GM21447 (cell line): Measurements from ENCODE around the gene DPM2.

ENCODE experiments used
- ATAC-seq: cut with Tn5 transposase; IDR thresholded peaks from one replicate; pipeline ENCODE4 v1.9.1; 2021; ENCODE audit not compliant: unreplicated experiment

DPM2 gene

DNA sequence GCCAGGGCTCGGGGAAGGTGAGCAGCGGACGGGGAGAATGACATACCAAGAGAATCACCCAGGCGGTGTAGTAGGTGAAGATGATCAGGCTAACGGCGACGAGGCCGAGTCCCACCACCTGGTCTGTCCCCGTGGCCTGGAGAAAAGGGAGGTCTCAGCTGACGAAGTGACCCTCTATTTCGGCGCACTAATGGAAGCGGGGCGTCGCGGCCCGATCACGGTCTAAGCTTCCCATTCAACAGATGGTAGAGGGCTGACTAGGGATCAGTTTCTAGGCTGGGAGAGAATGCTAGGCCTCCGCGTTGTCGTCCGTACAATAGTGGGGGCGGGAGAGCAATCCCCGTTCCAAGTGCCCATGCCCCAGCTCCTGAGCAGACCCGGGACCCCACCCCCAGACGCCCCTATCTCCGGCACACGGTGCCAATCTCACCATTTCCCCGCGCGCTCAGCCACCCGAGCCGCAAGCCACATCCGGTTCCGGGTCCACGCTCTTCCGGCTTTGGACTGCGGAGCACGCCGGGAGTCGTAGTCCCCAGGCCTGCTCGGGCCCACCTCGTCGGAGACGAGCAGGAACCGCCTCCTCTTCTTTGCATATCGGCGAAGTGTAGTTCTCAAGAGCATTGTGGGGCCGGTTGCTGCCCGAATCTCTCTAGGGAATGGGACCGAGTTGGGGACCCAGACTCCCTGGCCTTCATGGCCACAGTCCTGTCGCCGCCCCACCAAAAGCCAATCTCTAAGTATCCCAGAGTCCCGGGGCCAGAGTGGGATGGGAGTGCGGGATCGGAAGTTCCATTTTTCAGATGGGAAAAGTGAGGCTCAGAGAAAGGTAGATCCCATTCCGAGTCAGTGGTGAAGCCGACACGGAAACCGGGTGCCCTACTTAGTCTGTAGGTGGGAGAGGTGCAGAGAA lies at the start of gene DPM2:
Gene DPM2, minus strand, starts transcription at position 467 of the 910 bp plus-strand sequence. Its CDS starts 34 bp downstream, at position 433.
- ATAC-seq, result peak; percentile 91

GRCh38 chr9:127987103-127987614 lies 49.5 kb upstream of the DPM2 start:
- no peak for ATAC-seq

DNA sequence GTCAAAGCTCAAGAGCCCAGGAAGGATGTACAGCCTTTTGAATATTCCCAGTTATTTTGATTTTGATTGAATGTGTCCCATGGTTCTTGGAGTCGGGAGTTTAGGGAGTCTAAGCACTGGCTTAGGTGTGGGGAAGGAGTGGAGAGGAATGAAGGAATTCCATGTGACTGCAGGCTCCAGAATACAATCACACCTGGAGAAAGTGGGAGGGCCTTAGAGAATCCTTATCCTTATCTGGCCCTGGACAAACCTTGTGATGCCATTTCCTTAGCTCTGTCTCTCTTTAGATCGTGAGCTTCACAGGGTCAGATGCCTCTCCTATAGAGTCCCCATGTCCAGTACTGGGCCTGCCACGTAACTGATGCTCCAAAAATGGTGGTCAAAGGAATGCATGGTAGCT lies 47.4 kb upstream of the DPM2 start:
- no peak for ATAC-seq

- ATAC-seq, result peak; percentile 37
Measured at GRCh38 chr9:127983847-127984289, 46.2 kb upstream of the DPM2 start.

- ATAC-seq, result no peak
Measured at GRCh38 chr9:127982912-127983311, 45.3 kb upstream of the DPM2 start.

DNA sequence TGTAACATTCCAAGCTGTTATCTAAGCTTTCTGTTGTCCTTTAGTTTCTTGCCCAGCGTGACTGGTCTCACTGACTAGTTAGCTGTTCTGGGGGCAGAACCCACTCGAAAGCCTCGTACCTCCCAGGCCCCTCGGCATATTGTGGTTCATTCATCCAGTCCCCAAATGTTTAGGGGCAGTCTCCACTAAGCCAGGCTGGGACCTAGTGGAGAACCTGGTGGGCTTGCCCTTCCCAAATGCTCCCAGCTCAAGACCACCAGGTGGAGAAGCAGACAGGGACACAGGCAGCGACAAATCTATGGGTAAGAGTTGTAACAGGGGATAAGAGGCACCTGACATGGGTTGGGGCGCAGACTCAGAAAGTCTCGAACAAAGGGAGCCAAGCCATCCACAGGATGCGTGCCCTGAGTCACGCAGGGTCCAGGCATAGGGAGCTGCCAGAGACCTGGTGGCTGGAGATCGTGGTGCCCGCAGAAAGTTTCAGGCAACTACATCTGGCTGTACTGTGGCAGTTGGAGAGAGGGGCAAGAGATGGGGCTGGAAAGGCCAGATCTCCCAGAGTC lies 44.0 kb upstream of the DPM2 start:
- ATAC-seq, result no peak

DNA sequence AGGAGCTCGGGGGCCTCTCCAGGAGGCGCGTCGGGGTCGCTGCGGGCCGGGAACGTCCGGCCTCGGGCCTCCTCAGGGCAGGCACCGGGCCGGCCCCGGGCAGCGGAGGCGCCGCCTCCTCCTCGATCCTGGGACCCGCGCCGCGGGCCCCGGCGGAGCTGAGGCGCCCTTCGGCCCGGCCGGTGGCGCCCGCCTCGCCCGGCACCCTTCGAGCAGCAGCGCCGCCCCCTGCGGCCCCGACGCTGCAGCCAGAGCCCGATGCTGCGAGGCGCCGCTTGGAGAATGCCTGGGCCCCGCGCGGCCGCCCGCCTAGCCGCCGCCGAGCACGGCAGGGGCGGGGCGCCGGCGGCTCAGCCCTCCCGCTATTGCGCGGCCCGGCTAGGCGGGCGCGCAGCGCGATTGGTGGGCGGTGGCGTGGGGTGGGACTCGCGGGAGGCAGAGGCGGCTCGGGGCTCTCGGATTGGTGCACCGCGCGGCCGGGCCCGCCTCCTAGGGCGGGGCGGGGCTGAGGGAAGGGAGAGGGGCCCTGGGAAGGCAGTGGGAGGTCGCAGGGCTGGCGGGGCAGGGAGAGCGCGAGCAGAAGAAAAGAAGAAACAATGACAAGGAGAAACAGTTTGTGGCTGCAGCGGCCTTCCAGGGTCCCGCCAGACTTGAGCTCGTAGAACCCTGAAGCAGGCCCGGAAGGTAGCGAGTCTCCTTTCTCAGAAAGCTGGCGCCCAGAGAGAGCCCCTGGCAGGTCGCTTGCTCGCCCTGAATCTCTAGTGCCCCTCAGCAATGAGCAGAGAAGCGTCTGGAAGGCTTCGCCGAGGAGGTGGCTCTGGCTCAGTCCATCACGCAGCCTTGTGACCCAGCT lies 43.3 kb upstream of the DPM2 start, which contains the start of gene EEIG1:
Gene EEIG1, minus strand, starts transcription at position 284 of the 853 bp plus-strand sequence. CDS start 852 bp downstream, outside the sequence.
- peak; percentile 56 for ATAC-seq

DNA sequence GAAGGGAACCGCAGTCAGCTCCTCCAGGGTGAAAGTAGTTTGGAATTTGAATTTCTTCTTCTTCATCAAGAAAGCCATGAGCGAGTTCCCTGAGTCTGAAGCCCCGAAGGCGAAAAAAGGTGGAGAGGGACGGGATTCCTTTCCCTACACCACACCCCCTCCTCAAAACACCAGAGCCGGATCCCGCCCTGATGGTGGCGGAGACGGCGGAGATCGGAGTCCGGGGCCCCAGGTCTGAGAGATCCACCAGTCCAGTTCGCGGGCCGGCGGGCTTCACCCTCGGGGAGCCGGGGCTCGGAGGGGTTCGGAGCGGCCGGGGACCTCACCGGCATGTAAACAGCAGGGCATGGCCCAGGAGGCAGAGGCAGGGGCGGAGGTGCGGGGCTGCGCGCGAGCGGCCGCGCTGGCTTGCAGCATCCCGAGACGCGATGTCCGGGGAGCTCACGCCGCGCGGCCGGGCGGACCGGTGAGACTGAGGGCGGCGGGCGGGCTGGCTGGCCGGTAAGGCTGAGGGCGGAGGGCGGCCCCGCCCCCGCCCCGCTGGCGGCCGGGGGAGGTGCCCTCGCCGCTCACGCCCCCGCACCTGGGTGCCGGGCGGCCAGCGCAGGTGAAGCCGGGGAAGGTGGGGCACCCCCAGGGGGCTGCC lies 42.5 kb upstream of the DPM2 start:
- peak; percentile 19 for ATAC-seq

DNA sequence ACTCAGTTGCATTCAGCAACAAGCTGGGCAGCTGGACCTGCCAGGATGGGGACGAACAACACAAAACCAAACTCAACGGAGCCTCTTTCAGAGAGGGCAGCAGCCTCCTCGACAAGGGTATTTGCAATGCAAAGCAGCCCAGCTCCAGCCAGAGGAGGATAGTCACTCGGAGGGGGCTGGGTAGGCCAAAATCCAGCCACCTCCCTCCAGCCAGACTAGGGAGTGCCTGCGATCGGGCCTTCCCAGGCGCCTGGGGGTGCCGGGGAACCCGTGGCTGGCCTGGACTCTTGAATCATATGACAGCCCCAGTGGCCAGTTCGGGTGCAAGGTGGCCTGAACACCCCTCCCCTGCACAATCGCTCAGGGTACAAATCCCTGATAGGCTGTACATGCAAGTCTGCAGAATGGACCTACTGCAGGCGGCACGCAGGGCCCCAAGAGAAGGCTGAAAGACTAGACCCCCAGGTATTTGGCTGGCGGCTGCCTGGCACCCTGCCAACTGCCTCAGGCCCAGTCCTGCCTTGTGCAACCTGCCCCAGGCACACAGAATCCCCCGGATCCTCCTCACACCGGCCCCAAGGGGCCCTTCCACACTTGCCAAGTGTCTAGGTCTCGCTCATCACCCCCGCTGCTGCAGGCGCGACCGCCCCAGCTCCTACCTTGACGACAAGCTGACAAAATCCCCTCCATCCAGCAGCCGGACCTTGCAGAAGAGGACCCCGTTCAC lies 41.8 kb upstream of the DPM2 start:
- ATAC-seq, result peak; percentile 32

- no peak for ATAC-seq
Measured at GRCh38 chr9:127979015-127979332, 41.3 kb upstream of the DPM2 start.

- ATAC-seq, result no peak
Measured at GRCh38 chr9:127977884-127978647, 40.4 kb upstream of the DPM2 start.

DNA sequence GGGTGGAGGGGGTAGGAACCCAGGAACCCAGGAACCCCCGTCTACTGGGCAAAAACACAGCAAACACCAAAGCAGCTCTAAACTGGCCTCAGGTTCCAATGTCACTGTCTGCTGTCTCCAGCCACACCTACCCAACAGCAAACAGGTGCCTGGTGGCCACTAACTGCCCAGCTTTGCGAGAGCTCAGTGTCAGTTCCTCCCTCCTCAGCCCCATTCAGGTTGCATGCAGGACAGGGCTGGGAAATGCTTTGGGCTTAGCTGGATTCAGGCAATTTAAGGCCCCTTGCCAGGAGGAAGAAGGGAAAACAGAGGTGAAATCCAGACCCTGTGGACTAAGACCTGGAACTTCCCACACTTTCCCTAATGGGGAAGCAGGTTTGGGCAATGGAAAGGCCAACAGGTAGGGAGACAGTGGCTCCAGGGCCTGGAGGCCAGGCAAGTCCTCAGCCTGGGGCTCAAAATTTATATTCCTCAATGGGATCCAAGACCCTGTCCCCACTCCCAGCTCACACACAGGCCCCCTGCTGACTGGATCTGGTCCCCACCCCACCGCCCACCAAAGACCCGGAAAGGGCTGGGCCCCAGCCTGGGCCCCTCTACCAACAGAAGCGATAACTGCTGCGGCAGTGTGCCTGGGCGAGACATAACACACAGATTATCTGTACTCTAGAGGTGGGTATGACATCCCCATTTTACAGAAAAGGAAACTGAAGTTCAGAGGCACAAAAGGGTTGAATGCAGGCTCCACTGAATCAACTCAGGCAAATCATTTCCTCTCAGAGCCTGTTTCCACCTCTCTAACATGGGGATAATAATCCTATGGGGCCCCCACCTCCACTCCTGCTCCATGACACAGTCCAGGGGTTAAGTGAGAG lies 39.6 kb upstream of the DPM2 start:
- ATAC-seq, result no peak

DNA sequence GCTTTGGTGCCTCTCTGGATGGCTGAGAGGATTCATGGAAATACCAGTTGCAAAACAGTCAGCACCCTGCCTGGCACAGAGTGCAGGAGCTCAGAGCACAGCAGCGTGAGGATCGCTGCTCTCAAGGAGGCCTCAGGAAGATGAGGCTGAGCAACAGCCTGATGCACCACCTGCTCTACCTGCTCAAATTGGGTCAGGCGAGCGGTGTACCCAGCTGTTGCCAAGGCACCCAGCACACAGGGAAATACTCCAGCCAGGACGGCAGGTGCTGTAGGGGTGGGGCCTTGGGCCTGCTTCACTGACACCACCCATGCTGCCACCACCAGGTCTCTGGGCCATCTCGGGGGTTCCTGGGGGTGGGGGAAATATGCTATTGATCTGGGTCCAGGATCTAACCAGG lies 38.8 kb upstream of the DPM2 start:
- no peak for ATAC-seq

DNA sequence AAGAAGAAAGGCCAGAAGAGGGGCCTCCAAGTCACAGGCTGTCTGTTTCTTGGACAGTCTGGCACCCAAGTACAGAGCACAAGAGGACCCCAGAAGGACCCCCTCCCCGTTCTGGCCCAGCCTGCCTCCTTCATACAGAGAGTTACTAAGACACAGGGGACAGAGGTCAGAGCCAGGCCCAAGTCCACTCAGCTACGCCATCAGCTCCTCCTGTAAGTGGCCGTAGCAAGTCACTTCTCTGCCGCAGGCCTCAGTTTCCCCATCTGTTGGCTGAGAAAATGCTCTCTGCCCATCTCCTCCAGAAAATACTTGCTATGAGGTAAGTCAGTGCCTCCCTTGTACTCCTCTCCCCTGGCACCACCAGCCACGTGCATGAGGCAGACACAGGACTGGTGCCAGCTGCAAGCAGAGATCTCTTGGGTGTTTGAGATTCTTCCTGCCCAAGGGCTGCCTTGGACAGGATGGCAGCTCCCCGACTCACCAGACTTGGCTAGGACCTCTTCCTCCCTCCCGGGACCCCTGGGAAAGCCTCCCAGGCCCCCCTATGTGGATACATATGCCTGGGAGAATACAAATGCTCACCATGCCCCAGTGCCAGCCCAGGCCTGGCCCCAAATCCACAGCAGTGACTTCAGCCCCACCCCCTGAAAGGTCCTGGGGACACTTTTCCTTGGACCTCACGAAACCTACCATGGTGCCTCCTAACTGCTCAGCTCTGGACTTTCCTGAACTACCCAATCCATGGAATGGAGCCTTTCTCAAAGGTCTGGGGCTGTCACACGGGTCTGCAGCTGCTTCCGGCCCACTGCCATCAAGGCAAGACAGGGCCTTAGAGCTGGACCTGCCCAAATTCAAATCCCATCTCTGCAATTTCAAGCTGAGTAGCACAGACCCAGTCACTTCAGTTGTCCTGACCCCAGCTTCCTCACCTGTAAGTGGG lies 38.0 kb upstream of the DPM2 start:
- ATAC-seq, result no peak

- no peak for ATAC-seq
Measured at GRCh38 chr9:127974769-127975261, 37.2 kb upstream of the DPM2 start.

GRCh38 chr9:127974001-127974768 lies 36.5 kb upstream of the DPM2 start:
- no peak for ATAC-seq
